Colonic mucosa (tissue), 4 donors: ENCODE data around the gene LHCGR. TPM values are rescaled to one million over a fixed set of nuclear protein-coding genes. Genes with fewer than 3 reads are reported as not detected.

Experiments
- DNase-seq: peaks from one replicate; pipeline ENCODE4 v3.0.0-alpha.2; 2020
- H3K27ac ChIP-seq: fragments of 200-600 bp; one replicate; pipeline ENCODE4 v1.8.0; 2021
- H3K27me3 ChIP-seq: fragments of 200-600 bp; one replicate; pipeline ENCODE4 v1.8.0; 2021
- H3K36me3 ChIP-seq: fragments of 200-600 bp; one replicate; pipeline ENCODE4 v1.8.0; 2021
- H3K4me1 ChIP-seq: fragments of 200-600 bp; one replicate; pipeline ENCODE4 v1.8.0; 2021; ENCODE audit warnings: mild to moderate bottlenecking
- H3K4me3 ChIP-seq: fragments of 200-600 bp; one replicate; pipeline ENCODE4 v1.8.0; 2021
- H3K9ac ChIP-seq, 2 donors: one replicate each; pipeline ENCODE4 v1.7.0; 2013; ENCODE audit warnings: control low read depth in 2 of 2, low read depth in 2 of 2, low read length in 2 of 2
- H3K9me3 ChIP-seq: fragments of 200-600 bp; one replicate; pipeline ENCODE4 v1.8.0; 2021
- intact Hi-C: fragments of 100-400 bp; cut with DNase I; formaldehyde crosslinking; loops from one replicate; pipeline ENCODE4 v1.14.1; 2022
- total RNA-seq, 2 donors: library from RNA; stranded (reverse); fragmentation: NEBNext Ultra II Directional in 1 of 2; extraction: Animal tissue kit (Norgen Biotek cat#: 25700) in 1 of 2; gene quantifications; one replicate each; pipeline ENCODE4 v1.2.1, GENCODE V29; 2021
- TF ChIP-seq, protein P1 (sequence below): fragments of 200-600 bp; IDR thresholded peaks from one replicate; pipeline ENCODE4 v1.8.0; 2022; ENCODE audit warnings: antibody characterized with exemption, mild to moderate bottlenecking
- donor health status: healthy.
- donor health status: DM: no; HTN: no; CAD: no.
- donor health status: DM: no; HTN: no; CAD: no.

Gene LHCGR
- total RNA-seq, 2 donors from 2014 or later: not detected

- Histone ChIP-seq H3K36me3 (no peaks in the 10 kb centered on the region), H3K9ac (no peak overlapping the region), H3K4me1 (no peaks in the 10 kb centered on the region), H3K27ac (no peak overlapping the region), H3K4me3 (no peak overlapping the region), H3K9me3 (no peaks in the 10 kb centered on the region), H3K27me3 (no peaks in the 10 kb centered on the region)
- intact Hi-C loops: no loop called here
- DNase-seq: no peak
- TF ChIP-seq, protein P1, sequence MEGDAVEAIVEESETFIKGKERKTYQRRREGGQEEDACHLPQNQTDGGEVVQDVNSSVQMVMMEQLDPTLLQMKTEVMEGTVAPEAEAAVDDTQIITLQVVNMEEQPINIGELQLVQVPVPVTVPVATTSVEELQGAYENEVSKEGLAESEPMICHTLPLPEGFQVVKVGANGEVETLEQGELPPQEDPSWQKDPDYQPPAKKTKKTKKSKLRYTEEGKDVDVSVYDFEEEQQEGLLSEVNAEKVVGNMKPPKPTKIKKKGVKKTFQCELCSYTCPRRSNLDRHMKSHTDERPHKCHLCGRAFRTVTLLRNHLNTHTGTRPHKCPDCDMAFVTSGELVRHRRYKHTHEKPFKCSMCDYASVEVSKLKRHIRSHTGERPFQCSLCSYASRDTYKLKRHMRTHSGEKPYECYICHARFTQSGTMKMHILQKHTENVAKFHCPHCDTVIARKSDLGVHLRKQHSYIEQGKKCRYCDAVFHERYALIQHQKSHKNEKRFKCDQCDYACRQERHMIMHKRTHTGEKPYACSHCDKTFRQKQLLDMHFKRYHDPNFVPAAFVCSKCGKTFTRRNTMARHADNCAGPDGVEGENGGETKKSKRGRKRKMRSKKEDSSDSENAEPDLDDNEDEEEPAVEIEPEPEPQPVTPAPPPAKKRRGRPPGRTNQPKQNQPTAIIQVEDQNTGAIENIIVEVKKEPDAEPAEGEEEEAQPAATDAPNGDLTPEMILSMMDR: no peak
Measured at GRCh38 chr2:48691935-48692691, 63.4 kb downstream of the LHCGR start.

DNA sequence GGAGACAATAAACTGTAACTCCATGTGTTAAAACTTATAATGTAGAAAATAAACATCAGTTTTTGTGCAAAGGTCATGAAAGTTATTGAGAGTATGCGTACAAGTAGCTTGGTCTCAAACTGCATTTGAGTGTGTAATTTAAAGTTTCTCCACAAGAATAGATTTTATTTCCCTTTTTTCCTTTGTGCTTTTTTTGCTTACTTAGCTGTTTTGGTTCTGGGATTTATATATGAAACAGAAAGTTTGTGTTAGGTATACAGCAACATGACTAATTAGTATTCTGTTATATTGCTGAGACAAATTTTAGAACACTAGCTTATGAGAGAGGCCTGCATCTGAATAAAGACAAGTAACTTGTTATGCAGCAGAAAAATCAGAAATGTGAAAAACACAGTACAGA, 70.4 kb downstream of the LHCGR start:
- Histone ChIP-seq H3K9me3 (no peaks in the 10 kb centered on the region), H3K4me1 (no peaks in the 10 kb centered on the region), H3K27me3 (no peaks in the 10 kb centered on the region), H3K36me3 (no peaks in the 10 kb centered on the region), H3K27ac (no peak overlapping the region), H3K4me3 (no peak overlapping the region), H3K9ac (no peak overlapping the region)
- TF ChIP-seq, protein P1: no peak
- intact Hi-C loops: no loop called here
- no peak for DNase-seq

GRCh38 chr2:48677450-48677849, 78.1 kb downstream of the LHCGR start:
- Histone ChIP-seq H3K9me3 (no peaks in the 10 kb centered on the region), H3K27me3 (no peaks in the 10 kb centered on the region), H3K27ac (no peak overlapping the region), H3K4me3 (no peak overlapping the region), H3K36me3 (no peaks in the 10 kb centered on the region), H3K9ac (no peak overlapping the region), H3K4me1 (no peaks in the 10 kb centered on the region)
- TF ChIP-seq, protein P1: no peak
- DNase-seq: no peak
- intact Hi-C loops: no loop called here

- Histone ChIP-seq H3K4me3 (no peak overlapping the region), H3K27ac (no peak overlapping the region), H3K36me3 (no peaks in the 10 kb centered on the region), H3K9me3 (no peaks in the 10 kb centered on the region), H3K9ac (no peak overlapping the region), H3K27me3 (no peaks in the 10 kb centered on the region), H3K4me1 (no peaks in the 10 kb centered on the region)
- DNase-seq: no peak
- TF ChIP-seq, protein P1: no peak
- intact Hi-C loops: no loop called here
Measured at GRCh38 chr2:48674933-48675332, 80.6 kb downstream of the LHCGR start.

GRCh38 chr2:48673581-48673980, 81.9 kb downstream of the LHCGR start:
- Histone ChIP-seq H3K9ac (no peak overlapping the region), H3K9me3 (no peaks in the 10 kb centered on the region), H3K4me1 (no peaks in the 10 kb centered on the region), H3K27ac (no peak overlapping the region), H3K4me3 (no peak overlapping the region), H3K27me3 (no peaks in the 10 kb centered on the region), H3K36me3 (no peaks in the 10 kb centered on the region)
- TF ChIP-seq, protein P1: no peak
- intact Hi-C loops: no loop called here
- no peak for DNase-seq
